NCI-H1694 treated with DMSO at 0.1 percent for 48 hours (cell line): ENCODE results near the gene DNAJA3.

Source experiments
- DNase-seq: peaks from one replicate; lab custom pipeline; 2025; lab: John Stamatoyannopoulos, UW

DNAJA3 gene

GRCh38 chr16:4433914-4434787, 8.5 kb downstream of the DNAJA3 start:
- DNase-seq: no peak

- DNase-seq: no peak
These were observed 9.8 kb downstream of the DNAJA3 start for GRCh38 chr16:4435337-4436067.

GRCh38 chr16:4437366-4437765, 11.7 kb downstream of the DNAJA3 start:
- no peak for DNase-seq

GRCh38 chr16:4442371-4442770, 16.7 kb downstream of the DNAJA3 start:
- DNase-seq: no peak

GRCh38 chr16:4443271-4443670, 17.6 kb downstream of the DNAJA3 start:
- no peak for DNase-seq

- no peak for DNase-seq
These were observed 18.3 kb downstream of the DNAJA3 start for GRCh38 chr16:4443986-4444385.

- no peak for DNase-seq
These were observed 24.8 kb downstream of the DNAJA3 start for GRCh38 chr16:4450430-4450829.

- DNase-seq: peak; percentile 13
These were observed 25.4 kb downstream of the DNAJA3 start for GRCh38 chr16:4450931-4451519.

GRCh38 chr16:4452674-4453073, 27.0 kb downstream of the DNAJA3 start:
- no peak for DNase-seq

- DNase-seq: no peak
These were observed 29.0 kb downstream of the DNAJA3 start for GRCh38 chr16:4454623-4455022.

GRCh38 chr16:4455081-4455480, 29.4 kb downstream of the DNAJA3 start:
- DNase-seq: no peak

- DNase-seq: no peak
These were observed 30.3 kb downstream of the DNAJA3 start for GRCh38 chr16:4455951-4456350.

- no peak for DNase-seq
These were observed 35.2 kb downstream of the DNAJA3 start for GRCh38 chr16:4460936-4461249.

- DNase-seq: no peak
These were observed 35.8 kb downstream of the DNAJA3 start for GRCh38 chr16:4461250-4462085.

GRCh38 chr16:4463522-4464163, 38.0 kb downstream of the DNAJA3 start:
- DNase-seq: no peak

- no peak for DNase-seq
These were observed 40.5 kb downstream of the DNAJA3 start for GRCh38 chr16:4465977-4466779.

- no peak for DNase-seq
These were observed 42.2 kb downstream of the DNAJA3 start for GRCh38 chr16:4467916-4468315.

GRCh38 chr16:4468972-4469371, 43.3 kb downstream of the DNAJA3 start:
- no peak for DNase-seq

- DNase-seq: no peak
These were observed 46.2 kb downstream of the DNAJA3 start for GRCh38 chr16:4471869-4472268.

- no peak for DNase-seq
These were observed 47.2 kb downstream of the DNAJA3 start for GRCh38 chr16:4472880-4473279.
